GM12875 (cell line): ENCODE measurements around the gene DDAH1.

Source experiments
- H3K4me3 ChIP-seq: one replicate; pipeline ENCODE4 v1.5.1; 2011; ENCODE audit warnings: low read depth, low read length, control low read depth
- CTCF ChIP-seq: IDR thresholded peaks from 2 replicates; pipeline ENCODE4 v1.5.1; 2011; ENCODE audit warnings: low read depth, mild to moderate bottlenecking, control low read depth, inconsistent platforms, low read length, moderate library complexity, borderline replicate concordance; ENCODE audit not compliant: insufficient read depth

Gene DDAH1

GRCh38 chr1:85495556-85495955, 30.6 kb upstream of the DDAH1 start:
- no peak overlapping the region for H3K4me3 ChIP-seq
- TF ChIP-seq CTCF, result no peak

DNA sequence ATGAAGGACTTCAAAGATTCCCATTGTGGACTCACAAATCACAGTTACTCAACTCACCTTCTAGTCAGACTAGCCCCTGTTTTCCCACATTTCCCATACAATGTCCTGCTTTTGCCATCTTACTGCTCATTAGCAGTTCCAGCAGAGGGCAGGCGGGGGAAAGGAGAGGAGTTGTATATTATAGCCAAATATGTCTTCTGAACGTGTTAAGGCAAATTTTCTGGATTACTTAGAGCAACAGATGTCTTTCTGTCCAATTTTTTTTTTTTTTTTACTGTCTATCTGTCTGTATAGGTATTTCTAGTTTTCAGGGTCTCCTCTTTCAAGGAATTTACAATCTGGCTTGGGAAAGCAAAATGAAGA, 29.9 kb upstream of the DDAH1 start:
- H3K4me3 ChIP-seq, result no peak overlapping the region
- TF ChIP-seq CTCF, result no peak

DNA sequence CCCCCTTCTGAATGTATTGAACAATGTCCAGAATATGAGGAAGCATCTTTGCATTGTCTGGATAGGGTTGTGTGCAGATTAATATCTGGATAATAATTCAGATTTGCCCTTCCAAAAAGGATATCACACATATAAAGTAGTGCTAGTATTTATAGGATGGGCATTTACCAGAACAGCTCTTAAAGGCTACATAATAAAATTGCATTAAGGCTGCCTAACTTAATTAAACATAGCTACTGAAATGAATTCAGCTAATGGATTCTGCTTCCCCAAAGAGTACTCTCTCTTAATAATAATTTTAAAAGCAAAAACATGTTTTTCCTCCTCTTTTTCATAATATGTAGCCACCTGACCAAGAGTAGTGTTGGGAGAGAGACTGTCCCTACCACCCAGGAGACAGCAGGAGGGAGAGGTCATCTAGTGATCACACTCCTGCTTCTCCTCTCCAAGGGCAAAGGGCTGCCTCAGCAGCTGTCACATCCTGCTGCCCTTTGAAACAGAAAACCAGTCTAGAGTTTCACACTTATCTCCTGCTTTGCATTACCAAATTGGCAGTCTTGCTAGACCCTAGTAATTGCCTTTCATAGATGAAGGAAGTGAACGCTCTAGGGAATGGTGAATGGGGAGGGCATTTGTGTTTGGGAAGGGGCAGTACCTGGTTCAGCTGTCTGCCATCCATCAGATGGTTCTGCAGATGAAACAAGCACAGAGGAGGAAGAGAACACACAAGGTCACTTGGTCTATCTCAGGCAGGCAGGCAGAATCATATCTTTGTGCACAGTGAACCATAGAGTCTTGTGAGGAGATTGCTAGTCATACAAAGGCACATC, 29.3 kb upstream of the DDAH1 start:
- H3K4me3 ChIP-seq, result no peak overlapping the region
- TF ChIP-seq CTCF, result no peak

- no peak overlapping the region for H3K4me3 ChIP-seq
- TF ChIP-seq CTCF, result no peak
Measured at GRCh38 chr1:85490270-85490985, 25.5 kb upstream of the DDAH1 start.

- H3K4me3 ChIP-seq, result no peak overlapping the region
- no peak for TF ChIP-seq CTCF
Measured at GRCh38 chr1:85488126-85488525, 23.2 kb upstream of the DDAH1 start.

GRCh38 chr1:85485516-85485915, 20.6 kb upstream of the DDAH1 start:
- no peak overlapping the region for H3K4me3 ChIP-seq
- TF ChIP-seq CTCF, result no peak

GRCh38 chr1:85484716-85485115, 19.8 kb upstream of the DDAH1 start:
- no peak overlapping the region for H3K4me3 ChIP-seq
- no peak for TF ChIP-seq CTCF
